HK-2 (cell line): ENCODE results near the gene NFKB2.
A peak's percentile ranks its signal among the peaks of the same experiment; 100 is the strongest.

Experiments used
- DNase-seq: peaks from one replicate; pipeline ENCODE4 v3.0.0-alpha.2; 2018; ENCODE audit not compliant: unreplicated experiment

The NFKB2 gene

DNA sequence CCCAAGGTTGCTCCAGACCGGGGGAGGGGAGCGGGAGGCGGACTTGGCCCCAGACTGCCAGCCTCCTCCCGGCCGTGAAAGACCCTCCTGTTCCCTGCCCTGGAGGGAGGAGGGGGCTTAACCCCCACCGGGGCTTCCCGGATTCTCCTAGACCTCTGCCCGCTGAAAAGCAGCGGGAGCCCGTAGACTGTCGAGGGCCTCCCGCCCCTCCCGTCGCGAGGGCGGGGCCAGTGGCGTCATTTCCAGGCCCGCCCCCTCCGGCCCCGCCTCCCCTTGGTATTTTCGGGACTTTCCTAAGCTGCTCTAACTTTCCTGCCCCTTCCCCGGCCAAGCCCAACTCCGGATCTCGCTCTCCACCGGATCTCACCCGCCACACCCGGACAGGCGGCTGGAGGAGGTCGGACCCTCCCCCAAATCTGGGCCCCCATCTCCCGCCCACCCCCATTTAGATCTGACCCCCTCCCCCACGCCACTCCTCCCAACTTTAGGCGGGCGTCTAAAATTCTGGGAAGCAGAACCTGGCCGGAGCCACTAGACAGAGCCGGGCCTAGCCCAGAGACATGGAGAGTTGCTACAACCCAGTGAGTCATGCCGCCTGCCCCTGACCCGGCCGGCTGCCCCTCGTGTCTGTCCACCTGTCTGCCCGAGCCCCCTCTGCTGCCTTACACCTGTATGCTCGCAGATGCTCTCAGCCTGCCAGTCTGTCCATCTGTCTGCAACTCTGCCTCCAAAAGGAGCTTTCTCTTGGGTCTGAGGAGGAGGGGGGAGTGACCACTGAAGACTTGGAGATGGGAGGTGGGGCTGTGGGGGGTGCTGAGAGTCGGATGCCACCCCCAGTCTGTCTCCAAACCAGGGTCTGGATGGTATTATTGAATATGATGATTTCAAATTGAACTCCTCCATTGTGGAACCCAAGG is at the start of gene NFKB2:
TSS of gene NFKB2 (plus strand) at position 306 of the 917 bp plus-strand sequence. CDS start at position 561, 255 bp downstream.
- DNase-seq = peak; percentile 92

DNA sequence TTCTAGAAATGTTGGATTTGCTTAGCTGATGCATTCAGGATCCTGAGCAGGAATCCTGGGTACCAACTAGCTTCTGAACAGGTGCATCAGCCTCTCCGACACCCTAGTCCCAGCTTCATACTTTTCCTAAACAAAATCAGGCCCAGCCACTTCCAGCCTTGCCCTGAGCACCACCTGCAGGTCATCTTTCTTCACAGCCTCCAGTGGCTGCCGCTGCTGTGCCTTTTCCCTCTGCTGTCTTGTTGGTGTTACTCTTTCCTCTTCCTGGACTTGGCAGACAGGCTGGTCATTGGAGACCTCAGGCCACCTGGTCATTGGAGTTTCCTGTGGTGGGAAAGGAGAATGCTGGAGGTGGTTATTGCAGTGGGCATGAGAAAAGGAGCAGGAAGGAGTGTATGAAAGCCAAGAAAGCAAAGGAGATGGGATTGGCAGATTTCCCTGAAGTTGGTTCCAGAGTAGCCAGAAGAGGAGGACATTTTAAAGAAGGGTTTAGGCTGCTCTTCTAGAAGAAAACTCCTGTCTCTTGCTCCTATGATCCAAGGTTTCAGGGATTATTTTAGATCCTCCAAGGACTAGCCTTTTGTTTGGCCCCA is 48.2 kb upstream of the NFKB2 start:
- DNase-seq = peak; percentile 81

DNA sequence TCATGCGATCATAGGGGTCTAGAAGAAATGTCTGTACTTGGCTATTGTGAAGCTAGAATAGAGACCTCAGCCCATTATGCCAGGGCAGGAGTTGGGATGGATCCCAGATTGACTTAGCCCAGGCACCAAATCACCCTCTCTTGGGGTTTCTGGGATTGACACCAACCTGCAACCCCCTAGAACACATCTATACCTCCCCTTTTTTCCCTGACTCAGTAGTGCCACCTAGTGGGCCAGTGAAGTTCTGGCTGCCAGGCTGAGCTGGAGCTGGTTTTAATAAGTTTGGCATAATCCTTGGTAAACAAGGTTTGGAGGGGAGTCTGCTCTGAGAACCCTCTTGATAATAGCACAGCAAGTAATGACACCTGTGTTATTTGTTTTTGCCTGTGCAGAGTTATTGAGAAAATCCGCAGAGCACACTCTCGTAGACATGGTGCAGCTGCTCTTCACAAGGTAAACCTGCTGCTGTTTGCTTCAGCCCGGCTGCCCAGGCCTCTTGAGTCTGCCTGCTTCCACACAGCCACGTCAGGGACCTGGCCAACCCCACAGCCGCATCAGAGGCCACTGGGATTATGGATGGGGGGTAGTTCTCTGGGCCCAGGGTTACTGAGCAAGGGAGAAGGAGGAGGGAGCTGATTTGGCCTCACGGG is 43.3 kb upstream of the NFKB2 start:
- peak; percentile 73 for DNase-seq

DNA sequence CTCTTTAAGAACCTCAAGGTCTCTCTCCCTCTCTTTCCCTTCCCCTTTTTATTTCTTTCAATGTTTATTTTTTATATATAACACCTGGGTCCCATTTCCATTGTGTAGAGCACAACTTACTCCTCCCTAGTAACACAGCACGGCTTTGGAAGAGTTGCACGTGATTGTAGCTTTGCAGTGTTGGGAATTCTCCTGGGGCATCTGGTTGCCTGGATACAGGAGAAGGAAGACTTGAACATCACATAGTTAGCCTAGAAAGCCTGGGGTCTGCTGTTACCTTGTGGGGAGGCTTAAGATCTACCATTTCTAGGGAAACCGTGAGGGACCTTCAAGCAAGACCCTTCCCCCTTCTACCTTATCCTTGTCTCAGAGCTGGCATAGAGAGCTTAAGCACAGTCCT is 41.1 kb upstream of the NFKB2 start:
- DNase-seq = no peak

DNA sequence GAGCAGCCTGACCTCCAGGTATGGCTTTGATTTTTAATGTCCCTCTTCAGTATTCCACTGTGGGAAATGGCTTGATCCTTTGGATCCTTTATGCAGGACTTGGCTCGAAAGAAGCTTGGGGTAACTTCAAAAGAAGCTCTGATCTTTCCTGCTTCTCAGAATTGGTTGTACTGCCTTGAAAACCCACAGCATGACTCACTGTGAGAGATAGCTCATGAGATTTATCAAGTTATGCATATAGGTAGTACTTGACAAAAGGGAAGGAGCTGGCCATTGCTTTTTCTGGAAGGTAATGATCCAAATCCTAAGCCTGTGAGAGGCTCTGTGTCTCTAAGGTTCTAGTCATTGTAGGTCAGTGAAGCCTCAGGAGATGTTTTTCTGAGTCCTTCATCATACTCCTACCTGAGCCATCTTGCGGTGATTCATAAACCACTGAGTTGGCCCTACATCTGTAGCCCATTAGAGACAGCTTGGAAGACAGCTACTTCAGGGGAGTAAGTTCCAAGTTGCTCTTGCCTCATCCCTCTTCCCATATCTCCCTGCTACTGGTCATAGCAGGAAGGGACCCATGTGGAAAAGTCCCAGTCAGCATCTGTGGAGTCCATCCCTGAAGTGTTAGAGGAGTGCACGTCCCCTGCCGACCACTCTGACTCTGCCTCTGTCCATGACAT is 36.7 kb upstream of the NFKB2 start:
- DNase-seq = no peak

DNA sequence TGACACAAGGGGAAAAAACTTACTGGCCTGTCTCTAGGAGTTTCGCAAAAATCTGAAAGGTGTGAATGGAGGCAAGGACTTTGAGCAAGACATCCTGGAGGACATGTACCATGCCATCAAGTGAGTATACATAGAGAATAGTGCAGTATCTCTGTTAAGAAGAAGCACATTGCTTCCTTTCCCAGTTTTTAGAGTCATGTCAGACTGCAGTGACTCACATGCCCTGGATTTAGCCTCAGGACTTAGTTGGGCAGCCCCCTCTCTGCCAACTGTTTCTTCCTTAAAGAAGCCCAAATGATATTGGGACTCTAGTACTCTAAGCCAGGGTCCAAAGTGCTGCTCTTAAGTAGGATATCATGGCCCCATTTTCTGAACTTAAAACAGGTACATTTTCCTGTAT is 28.1 kb upstream of the NFKB2 start:
- no peak for DNase-seq

DNA sequence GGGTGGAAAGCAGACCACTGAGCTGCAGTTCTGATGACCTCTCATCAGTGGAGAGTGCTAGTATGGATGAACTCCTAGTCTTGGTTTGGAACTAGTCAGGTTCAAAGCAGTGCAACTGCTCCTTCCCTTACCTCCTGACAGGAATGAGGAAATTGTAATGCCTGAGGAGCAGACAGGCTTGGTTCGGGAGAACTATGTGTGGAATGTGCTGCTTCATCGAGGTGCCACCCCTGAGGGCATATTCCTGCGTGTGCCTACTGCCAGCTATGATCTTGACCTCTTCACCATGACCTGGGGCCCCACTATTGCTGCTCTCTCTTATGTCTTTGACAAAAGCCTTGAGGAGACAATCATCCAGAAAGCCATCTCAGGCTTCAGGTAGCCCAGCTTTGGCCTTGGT is 27.4 kb upstream of the NFKB2 start:
- DNase-seq = peak; percentile 31

DNA sequence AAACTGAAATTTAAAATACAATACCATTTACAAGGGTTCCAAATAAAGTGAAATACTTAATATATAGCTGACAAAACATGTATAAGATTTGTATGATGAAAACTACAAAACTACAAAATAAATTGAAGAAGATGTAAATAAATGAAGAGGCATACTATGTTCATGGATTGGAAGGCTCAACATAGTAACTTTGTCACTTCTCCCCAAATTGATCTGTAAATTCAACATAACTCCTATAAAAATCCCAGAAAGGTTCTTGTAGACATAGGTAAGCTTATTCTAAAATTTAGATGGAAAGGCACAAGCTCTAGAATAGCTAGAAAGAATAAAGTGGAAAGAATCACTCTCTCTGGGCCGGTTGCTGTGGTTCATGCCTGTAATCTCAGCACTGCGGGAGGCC is 24.2 kb upstream of the NFKB2 start:
- DNase-seq = no peak

DNA sequence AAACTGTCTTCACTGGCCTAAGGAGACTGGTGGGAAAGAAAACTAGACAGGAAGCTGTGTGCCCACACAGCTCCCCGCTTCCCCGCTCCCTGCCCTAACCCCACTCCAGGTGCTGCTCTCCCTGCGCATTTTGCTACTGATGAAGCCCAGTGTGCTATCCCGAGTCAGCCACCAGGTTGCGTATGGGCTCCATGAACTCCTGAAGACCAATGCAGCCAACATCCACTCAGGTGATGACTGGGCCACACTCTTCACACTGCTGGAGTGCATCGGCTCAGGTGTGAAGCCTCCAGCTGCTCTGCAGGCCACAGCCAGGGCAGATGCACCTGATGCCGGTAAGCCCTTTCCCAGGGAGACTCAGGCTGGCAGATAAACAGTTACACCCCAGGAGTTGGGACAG is 20.3 kb upstream of the NFKB2 start:
- no peak for DNase-seq

DNA sequence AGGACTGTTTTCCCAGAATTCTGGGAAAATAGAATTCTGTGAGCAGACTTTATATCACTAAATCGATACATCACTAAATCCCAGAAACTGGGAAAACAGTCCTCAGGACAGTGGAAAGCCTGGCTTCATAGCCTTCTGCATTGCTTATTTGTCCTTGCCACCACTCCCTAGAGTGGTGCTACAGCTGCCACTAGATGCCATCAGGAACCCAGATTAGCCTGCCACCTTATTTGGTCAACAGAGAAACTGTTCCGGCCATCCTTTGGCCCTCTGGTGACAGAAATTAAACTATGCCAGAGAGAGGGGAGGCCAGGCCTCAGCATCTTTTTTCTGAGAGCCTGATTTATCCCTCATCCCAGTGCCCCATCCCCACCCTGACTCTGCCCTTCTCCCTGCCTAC is 19.6 kb upstream of the NFKB2 start:
- no peak for DNase-seq

DNA sequence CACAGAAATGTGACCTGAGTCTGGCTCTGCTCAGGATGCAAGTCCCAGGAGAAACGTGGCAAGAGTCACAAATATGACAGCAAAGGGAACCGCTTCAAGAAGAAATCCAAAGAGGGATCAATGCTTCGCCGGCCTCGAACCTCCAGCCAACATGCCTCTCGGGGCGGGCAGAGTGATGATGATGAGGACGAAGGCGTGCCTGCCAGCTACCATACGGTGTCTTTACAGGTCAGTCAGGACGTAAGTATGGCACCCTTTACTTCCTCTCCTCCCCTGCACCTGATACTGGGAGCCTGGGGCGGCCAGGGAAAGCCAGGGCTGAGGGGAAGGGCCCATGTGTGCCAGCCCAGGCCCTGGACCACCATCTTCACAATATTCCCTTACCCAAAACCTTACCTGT is 18.6 kb upstream of the NFKB2 start:
- DNase-seq = no peak

DNA sequence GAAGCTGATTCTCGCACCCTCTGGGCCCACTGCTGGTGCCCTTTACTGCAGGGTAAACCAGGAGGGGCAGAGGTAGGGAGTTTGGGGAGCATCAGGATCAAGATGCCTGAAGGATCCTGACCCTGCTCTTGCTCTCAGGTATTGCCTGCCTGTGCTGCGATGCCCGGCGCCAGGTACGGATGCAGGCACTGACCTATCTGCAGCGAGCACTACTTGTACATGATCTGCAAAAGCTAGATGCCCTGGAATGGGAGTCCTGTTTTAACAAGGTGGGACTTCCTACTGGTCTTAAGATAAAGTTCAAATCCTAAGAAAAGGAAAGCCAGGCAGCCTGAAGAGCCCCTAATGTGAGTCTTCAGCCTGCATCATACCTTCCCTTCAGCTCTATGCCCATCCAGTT is 16.1 kb upstream of the NFKB2 start:
- no peak for DNase-seq

DNA sequence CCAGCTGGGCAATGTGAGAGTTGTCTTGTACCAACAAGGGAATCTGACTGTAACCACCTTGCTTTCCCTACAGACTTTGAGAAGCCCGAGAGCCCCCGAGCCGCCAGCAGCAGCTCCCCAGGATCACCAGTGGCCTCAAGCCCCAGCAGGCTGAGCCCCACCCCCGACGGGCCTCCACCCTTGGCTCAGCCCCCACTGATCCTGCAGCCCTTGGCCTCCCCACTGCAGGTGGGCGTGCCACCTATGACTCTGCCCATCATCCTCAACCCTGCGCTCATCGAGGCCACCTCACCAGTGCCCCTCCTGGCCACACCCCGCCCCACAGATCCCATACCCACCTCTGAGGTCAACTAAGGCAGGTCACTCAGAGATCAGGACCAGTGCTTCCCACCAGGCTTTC is 13.5 kb upstream of the NFKB2 start:
- no peak for DNase-seq

DNA sequence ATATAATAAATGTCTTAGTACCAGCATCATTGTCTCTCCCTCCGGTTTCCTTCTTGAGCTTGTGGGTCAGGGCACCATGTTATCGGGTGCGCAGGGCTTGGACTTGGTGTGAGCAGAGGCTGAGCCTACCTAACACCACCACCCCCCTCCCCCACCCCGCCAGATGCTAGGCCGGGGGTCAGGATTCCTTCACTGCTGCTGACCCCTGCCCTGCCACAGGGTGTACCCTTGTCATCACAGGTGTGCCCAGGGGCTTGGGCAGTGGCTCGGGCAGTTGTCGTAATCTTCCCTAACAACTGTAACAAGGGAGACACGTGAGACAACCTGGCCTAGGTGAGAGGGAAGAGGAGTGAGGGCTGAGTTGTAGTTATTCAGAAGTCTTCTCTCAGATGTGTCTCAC is 12.6 kb upstream of the NFKB2 start:
- no peak for DNase-seq

DNA sequence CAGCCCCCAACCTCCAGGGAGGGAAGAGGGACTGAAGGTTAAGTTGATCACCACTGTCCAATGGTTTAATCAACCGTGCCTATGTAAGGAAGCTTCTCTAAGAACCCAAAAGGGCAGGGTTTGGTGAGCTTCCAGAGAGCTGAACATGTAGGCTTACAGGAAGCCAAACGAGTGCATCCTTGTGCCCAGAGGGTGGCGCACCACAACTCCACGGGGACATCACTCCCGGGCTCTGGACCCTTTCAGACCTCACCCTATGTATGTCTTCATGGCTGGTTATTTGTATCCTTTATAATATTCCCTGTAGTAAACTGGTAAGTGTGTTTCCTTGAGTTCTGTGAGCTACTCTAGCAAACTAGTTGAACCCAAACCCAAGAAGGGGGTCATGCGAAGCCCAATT is 11.5 kb upstream of the NFKB2 start:
- no peak for DNase-seq

DNA sequence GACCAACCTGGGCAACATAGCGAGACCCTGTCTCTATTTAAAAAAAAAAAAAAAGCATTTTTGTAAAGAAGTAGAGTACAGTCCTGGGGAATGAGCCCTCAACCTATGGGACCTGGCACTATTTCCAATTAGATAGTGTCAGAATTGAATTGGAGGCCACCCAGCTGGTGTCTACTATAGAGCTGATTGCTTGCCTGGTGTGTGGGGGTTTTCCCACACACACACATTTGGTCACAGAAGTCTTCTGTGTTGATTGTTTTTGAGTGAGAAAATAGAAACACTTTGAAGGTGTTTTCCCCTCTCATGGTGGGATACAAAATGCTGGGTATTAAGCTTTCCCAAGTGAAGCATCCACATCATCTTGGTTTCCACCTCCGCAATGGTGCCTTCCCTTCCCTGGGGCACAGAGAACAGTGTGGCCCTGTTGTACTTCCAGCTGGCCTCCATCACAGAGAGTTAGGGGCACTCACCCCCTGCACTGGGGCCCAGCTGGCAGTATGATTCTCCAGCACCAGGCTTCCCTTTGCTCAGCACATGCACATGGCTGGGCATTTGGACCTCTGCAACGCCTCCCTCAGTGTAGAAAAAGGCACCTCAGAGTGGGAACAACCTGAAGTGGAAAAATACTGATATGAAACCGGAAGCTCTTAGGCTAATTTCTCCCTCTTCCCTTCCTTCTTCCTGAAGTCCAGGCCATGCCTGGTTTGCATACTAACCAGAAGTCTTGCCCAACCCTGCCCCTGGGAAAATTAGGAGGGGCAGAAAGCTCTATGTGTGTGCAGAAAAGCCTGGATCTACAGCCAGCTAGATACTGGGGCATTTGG is 10.7 kb upstream of the NFKB2 start:
- DNase-seq = no peak

DNA sequence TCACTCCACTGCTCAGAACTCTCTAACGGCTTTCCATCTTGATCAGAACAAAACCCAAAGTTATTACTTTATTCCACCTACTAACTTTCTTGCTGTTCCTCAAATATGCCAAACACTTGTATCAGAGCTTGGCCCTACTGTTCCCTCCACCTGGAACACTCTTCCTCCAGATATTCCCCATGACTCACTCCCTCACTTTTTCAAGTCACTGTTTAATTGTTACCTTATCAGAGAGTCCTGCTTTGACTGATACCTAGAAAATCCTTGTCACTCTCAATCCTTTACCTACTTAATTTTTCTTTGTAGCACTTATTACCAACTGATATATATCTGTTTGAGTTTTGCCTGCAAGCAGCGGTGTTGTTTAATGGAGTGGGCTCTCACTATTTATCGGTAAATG is 5.6 kb upstream of the NFKB2 start:
- DNase-seq = no peak

DNA sequence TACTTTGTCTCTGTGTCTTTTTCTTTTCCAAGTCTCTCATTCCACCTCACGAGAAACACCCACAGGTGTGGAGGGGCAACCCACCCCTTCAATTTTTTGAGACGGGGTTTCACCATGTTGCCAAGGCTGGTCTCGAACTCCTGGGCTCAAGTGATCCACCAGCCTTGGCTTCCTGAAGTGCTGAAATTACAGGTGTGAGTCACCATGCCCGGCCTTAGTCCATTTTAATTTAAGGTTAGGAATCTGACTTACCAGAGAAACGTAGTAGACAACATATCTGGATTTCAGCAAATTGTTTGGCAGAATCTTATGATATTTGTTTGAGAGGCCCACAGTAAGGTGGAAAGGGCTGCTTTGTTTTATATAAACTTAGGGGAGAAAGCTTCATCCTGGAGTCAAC is 3.2 kb upstream of the NFKB2 start:
- no peak for DNase-seq

DNA sequence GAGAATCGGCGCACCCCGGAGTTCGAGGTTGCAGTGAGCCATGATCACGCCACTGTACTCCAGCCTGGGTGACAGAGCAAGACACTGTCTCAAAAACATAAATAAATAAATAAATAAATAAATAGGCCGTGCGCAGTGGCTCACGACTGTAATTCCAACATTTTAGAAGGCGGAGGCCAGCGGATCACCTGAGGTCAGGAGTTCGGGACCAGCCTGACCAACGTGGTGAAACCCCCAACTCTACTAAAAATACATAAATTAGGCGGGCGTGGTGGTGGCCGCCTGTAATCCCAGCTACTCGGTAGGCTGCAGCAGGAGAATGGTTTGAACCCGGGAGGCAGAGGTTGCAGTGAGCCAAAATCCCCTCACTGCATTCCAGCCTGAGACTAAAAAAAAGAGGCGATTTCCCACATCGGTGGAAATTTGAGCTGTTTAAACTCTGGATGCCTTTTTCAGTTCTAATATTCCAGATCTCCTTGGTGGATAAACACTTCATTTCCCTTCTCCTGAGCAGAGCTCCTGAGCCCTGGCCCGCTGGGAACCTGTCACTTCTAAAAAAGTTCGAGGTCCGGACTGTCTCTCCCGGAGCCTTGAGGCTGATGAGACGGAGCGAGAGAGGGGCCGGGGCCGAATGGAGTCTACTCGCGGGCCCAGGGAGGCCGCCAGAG is 2.0 kb upstream of the NFKB2 start:
- no peak for DNase-seq

DNA sequence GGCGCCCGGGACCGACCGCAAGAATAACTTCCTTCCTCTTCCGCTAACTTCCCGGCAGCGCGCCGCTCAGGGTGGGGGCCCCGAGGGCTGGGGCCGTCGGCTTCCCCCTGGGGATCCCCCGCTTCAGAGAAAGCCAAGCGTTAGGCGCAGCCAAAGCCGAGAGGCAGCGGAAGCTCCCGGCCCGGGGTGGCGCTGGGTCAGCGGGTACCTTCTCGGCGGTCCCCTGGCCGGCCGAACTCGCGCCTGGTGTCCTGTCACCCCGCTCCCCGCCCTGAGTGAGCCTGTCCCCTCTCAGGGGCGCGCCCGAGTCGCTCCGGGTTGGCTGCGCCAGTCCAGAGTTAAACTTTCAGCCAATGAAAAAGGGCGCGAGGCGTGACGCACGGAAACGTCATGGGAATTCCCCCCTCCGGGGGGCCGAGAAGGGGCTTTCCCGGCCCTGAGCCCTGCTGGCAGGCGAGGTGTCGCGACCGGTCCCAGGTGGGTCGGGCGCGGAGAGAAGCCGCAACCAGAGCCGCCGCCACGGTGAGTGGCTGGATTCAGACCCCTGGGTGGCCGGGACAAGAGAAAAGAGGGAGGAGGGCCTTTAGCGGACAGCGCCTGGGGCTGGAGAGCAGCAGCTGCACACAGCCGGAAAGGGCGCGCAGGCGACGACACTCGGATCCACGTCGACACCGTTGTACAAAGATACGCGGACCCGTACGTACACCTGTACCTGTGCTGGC is 1.3 kb upstream of the NFKB2 start:
- DNase-seq = peak; percentile 99
